RPMI7951 (cell line): ENCODE results near the gene MKLN1. TPM values are rescaled to one million over a fixed set of nuclear protein-coding genes. Genes with fewer than 3 reads are reported as not detected.
"Not testable (repeated sequence)": the region's sequence is repeated elsewhere in the genome, so short reads cannot be mapped to it uniquely, and the experiment has no call there.

Experiments used
- DNase-seq: peaks from one replicate; pipeline ENCODE4 v3.0.0-alpha.2; 2012; ENCODE audit warnings: low read depth
- total RNA-seq: library from RNA; depleted of rRNA; stranded (reverse); fragments of >200 nt; shearing (Covaris generic); gene quantifications from 2 replicates; pipeline ENCODE4 v1.2.3, GENCODE V29; 2014

Gene MKLN1
- total RNA-seq, 1 experiment from 2014 or later = 32.0 TPM

GRCh38 chr7:131400681-131401176 is 73.1 kb downstream of the MKLN1 start:
- no peak for DNase-seq

GRCh38 chr7:131401194-131401593 is 73.5 kb downstream of the MKLN1 start:
- no peak for DNase-seq

- DNase-seq = no peak
Measured at GRCh38 chr7:131403322-131403721, 75.6 kb downstream of the MKLN1 start.

- DNase-seq = no peak
Measured at GRCh38 chr7:131404226-131404911, 76.7 kb downstream of the MKLN1 start.

- DNase-seq = no peak
Measured at GRCh38 chr7:131409129-131409766, 81.6 kb downstream of the MKLN1 start.

- no peak for DNase-seq
Measured at GRCh38 chr7:131412031-131412430, 84.4 kb downstream of the MKLN1 start.

- DNase-seq = no peak
Measured at GRCh38 chr7:131413711-131414110, 86.0 kb downstream of the MKLN1 start.

GRCh38 chr7:131424219-131424822 is 96.6 kb downstream of the MKLN1 start:
- peak; percentile 47 for DNase-seq

GRCh38 chr7:131425992-131426391 is 98.3 kb downstream of the MKLN1 start:
- DNase-seq = peak; percentile 7

GRCh38 chr7:131430826-131431225 is 103.2 kb downstream of the MKLN1 start:
- DNase-seq = not testable (repeated sequence)

- peak; percentile 35 for DNase-seq
Measured at GRCh38 chr7:131431289-131431688, 103.6 kb downstream of the MKLN1 start.

- DNase-seq = no peak
Measured at GRCh38 chr7:131431756-131432155, 104.1 kb downstream of the MKLN1 start.

GRCh38 chr7:131436384-131436783 is 108.7 kb downstream of the MKLN1 start:
- DNase-seq = no peak

GRCh38 chr7:131438969-131439368 is 111.3 kb downstream of the MKLN1 start:
- no peak for DNase-seq

GRCh38 chr7:131443496-131443895 is 115.8 kb downstream of the MKLN1 start:
- DNase-seq = no peak

- DNase-seq = no peak
Measured at GRCh38 chr7:131444683-131445082, 117.0 kb downstream of the MKLN1 start.

- no peak for DNase-seq
Measured at GRCh38 chr7:131449373-131449902, 121.8 kb downstream of the MKLN1 start.

GRCh38 chr7:131454498-131454897 is 126.8 kb downstream of the MKLN1 start:
- DNase-seq = no peak

GRCh38 chr7:131455001-131455400 is 127.3 kb downstream of the MKLN1 start:
- DNase-seq = no peak

- no peak for DNase-seq
Measured at GRCh38 chr7:131455546-131455945, 127.9 kb downstream of the MKLN1 start.

GRCh38 chr7:131456338-131456737 is 128.7 kb downstream of the MKLN1 start:
- DNase-seq = no peak

GRCh38 chr7:131459256-131459655 is 131.6 kb downstream of the MKLN1 start:
- peak; percentile 3 for DNase-seq

- DNase-seq = no peak
Measured at GRCh38 chr7:131462059-131462458, 134.4 kb downstream of the MKLN1 start.
